ENCODE measurements around the gene FER.
"Not testable (repeated sequence)": the region's sequence is repeated elsewhere in the genome, so short reads cannot be mapped to it uniquely, and the experiment has no call there.

The FER gene

DNA sequence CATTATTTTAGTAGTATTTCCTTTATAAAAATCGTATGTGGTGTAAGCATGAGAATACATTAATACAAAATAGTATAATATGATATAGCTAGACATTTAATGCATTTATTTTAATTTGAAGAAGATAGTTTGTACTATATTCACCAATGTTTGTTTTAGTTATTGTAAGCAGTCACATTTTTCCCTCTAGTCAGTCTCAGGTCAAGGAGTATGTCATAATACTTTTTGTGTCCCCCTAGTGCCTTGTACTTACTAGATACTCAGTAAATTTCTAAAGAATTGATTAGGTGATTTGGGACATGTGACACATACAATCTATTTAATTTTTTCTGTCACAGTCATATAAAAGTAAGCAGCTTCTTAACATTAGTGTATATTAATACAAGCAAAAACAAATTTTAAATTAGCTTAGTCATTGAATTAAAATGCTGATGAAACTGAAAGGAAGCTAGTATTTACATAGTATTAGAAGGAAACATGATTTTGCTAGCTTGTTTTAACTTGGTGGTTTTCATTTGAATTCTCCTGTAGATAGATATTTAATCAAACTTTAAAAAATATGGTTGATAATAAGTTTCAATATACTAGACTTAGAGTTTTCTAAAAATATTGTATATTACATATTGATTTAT is 242.2 kb downstream of the FER start:
- no peak for DNase-seq

DNA sequence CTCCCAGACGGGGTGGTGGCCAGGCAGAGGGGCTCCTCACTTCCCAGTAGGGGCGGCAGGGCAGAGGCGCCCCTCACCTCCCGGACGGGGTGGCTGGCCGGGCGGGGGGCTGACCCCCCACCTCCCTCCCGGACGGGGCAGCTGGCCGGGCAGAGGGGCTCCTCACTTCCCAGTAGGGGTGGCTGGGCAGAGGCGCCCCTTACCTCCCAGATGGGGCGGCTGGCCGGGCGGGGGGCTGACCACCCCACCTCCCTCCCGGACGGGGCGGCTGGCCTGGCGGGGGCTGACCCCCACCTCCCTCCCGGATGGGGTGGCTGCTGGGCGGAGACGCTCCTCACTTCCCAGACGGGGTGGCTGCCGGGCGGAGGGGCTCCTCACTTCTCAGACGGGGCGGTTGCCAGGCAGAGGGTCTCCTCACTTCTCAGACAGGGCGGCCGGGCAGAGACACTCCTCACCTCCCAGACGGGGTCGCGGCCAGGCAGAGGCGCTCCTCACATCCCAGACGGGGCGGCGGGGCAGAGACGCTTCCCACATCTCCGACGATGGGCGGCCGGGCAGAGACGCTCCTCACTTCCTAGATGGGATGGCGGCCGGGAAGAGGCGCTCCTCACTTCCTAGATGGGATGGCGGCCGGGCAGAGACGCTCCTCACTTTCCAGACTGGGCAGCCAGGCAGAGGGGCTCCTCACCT is 244.8 kb downstream of the FER start:
- not testable (repeated sequence) for DNase-seq

DNA sequence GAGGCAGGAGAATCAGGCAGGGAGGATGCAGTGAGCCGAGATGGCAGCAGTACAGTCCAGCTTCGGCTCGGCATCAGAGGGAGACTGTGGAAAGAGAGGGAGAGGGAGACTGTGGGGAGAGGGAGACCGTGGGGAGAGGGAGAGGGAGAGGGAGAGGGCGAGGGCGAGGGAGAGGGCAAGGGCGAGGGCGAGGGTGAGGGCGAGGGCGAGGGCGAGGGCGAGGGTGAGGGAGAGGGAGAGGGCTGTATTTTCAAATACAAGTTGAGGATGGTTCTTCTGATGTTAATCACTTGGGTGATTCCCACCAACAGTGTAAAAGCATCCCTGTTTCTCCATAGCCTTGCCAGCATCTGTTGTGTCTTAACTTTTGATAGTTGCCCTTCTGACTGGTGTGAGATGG is 245.7 kb downstream of the FER start:
- not testable (repeated sequence) for DNase-seq

DNA sequence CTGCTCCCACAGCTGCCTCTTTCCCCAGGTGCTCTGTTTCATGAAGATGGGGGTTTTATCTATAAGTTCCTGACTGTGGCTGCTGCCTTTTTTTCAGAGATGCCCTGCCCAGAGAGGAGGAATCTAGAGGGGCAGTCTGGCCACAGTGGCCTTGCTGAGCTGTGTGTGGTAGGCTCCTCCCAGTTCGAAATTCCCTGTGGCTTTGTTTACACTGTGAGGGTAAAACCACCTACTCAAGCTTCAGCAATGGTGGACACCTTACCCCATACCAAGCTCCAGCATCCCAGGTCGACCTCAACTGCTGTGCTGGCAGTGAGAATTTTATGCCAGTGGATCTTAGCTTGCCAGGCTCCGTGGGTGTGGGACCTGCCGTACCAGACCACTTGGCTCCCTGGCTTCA is 250.0 kb downstream of the FER start:
- no peak for DNase-seq

DNA sequence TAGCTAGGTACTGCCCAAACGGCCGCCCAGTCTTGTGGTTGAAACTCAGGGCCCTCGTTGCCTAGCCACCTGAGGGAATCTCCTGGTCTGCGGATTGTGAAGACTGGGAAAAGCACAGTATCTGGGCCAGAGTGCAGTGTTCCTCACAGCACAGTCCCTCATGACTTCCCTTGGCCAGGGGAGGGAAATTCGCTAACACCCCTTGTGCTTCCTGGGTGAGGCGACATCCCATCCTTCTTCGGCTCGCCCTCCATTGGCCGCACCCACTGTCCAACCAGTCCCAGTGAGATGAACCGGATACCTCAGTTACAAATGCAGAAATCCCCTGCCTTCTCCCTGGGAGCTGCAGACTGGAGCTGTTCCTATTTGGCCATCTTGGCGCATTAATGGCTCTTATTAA is 250.5 kb downstream of the FER start:
- DNase-seq: no peak

DNA sequence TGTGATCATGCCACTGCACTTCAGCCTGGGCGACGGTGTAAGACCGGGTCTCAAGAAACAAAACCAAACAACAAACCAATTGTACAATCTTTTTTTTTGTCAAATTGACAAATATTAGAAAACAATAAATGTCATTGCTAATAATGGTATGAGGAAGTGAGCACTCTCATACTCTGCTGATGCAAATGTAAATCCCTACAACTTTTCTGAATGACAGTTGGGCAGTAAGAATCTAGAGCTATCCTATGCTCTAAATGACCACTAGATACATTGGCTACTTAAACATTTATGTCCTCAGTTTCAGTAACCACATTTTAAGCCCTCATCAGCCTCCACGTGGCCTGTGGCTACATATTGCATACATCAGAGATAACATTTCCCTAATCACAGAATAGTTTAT is 256.2 kb downstream of the FER start:
- DNase-seq: no peak

DNA sequence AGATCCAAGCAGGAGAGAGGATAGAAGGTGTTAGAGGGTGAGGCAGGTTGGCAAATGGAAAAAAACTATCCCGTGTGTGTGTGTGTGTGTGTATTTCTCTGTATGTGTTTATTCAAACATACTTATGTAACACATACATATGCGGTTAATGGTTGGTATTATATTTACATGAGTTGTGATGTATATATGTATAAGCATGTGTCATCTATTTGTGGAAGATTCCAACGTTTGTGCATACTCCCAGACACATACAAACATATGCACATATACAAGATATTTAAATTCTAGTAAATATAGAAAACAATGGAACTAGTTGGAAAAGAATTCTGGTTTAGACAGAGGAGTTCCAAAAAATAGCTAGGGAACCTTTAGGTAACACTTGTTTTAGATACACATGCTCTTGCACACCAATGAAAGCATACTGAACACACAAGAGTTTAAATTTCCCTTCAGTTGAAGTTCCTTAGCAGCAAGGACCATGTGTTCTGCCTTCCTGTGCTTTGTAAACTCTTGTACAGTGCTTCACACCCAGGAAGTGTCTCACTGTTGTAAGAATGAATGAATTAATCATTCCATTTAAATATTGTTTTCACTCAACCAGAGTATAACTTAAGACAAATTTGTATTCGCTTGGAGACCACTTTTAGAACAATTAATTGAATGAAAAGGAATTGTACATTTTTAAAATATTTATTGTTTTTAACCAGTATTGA is 257.8 kb downstream of the FER start:
- DNase-seq: no peak

DNA sequence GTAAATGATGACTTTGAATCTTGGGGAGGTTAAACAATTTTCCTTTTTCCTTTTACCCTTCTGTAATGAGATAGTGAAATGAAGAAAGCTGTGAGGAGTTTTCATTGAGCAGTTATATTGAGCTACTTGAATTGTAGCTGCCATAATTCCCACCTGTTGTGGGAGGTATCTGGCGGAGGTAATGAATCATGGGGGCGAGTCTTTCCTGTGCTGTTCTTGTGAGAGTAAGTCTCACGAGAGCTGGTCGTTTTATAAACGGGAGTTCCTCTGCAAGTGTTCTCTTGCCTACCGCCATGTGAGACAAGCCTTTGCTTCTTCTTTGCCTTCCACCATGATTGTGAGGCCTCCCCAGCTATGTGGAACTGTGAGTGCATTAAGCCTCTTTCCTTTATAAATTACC is 258.4 kb downstream of the FER start:
- no peak for DNase-seq

DNA sequence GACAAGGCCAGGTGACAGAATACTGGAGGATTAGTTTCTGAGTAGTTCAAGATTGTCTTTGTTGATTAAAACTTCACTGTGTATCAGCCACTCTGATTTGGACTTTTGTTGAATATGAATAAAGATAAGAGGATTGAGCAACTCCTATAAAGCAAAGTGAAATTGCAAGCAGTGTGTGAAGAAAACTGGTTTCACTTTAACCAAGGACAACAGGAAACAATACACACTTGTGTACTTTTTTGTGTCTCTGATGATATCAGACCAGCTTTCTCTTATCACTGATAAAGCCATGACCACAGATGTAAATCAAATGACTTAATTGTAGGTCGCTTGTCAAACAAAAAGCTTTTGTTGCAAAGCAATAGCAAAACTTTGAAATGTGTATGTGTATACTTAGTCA is 268.6 kb downstream of the FER start:
- DNase-seq: no peak

DNA sequence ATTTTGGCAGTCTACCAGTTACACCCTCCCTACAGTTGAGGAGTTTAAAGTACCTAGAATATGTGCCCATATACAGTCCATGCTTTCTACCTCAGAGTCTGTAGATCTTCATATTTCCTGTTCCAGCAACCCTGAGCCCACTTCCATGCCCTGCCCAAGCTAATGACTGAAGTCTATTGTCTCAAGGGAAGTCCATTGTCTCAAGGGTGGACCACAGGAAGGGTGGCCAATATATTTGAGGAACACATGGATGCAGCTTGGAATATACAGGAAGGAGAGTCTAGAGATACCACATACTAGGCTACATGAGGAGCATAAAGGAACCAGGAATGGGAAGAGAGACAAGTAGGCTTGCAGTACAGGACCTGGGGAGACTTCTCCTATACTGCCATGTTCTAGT is 274.4 kb downstream of the FER start:
- no peak for DNase-seq

DNA sequence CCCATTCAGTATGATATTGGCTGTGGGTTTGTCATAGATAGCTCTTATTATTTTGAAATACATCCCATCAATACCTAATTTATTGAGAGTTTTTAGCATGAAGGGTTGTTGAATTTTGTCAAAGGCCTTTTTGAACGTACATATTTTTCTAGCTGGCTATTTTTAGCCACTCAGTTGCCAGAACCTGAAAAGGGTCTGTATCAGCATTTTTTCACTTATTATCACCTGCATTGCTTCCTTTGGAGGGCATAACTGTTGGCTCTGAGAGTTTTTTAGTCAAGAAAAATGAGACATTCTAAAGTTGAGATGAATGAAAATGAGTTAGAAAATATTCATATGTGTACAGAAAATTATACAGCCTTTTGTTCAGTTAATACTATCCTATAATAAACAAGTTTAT is 278.0 kb downstream of the FER start:
- DNase-seq: not testable (repeated sequence)

DNA sequence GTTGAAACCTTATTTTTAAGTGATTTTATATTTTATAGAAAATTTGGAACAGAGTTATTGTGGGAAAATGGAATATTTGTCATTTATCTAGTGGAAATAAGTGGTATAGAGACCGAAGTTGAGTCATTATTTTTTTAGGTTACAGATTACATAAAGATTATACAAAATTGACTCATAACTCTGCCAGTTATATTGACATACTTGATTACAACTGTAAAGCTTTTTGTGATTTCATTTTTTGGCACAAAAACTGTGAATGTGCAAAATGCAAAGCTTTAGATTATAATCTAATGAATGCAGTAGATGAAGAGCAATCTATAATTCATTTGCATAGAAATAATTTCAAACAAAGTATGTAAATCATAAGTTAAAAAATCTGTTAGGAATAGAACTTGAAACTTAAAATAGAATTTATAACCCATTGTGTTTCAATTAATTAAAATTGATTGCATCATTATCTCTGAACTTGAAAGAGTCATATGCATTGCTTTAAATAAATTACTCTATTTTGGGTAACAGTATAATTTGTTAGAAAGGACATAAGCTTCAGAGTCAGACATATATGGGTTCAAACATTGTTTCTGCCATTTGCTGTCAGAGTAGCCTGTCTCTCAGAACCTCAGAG is 280.4 kb downstream of the FER start:
- DNase-seq: no peak

DNA sequence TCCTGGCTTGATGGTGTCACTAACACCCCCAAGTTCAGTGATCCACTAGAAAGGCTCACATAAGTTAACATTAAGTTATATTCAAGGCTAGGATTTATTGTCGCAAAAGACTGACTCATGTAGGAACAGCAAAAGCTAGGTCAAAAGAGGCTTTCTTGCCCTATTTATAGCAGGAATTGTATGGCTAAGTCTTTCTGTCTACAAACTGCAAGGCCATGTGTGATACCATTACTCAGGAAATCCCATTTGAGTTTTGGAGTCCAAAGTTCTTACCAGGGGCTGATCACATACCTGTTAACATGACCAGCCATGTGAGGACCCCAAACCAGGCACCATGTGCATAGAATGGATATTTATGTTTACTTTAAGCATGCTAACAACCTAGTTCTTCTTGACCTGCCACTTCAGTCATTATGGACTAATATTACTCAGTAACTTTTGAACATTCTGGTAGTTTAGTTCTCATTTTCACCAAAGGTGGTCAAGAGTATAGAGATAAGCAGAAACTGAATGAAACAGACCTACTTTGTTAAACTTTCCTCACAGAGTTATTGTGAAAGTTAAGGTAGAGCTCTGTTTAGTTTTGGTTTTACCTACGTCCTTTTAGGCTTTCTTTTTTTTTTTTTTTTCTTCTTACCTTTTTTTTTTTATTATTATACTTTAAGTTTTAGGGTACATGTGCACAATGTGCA is 281.1 kb downstream of the FER start:
- no peak for DNase-seq

DNA sequence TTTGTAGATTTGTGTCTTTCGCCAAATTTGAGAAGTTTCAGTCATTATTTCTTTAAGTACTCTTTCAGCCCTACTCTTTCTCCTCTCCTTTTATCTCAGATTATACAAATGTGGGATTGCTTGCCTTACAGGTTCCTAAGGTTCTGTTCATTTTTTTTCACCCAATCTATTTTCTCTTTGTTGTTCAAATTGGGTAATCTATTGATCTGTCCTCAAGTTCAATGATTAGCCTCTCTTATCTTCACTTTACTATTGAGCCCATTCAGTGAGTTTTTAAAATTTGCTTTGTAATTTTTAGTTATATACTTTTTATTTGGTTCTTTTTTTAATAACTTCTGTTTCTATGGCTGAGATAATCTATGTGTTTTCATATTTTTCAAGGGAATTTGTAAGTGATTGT is 282.1 kb downstream of the FER start:
- DNase-seq: no peak

DNA sequence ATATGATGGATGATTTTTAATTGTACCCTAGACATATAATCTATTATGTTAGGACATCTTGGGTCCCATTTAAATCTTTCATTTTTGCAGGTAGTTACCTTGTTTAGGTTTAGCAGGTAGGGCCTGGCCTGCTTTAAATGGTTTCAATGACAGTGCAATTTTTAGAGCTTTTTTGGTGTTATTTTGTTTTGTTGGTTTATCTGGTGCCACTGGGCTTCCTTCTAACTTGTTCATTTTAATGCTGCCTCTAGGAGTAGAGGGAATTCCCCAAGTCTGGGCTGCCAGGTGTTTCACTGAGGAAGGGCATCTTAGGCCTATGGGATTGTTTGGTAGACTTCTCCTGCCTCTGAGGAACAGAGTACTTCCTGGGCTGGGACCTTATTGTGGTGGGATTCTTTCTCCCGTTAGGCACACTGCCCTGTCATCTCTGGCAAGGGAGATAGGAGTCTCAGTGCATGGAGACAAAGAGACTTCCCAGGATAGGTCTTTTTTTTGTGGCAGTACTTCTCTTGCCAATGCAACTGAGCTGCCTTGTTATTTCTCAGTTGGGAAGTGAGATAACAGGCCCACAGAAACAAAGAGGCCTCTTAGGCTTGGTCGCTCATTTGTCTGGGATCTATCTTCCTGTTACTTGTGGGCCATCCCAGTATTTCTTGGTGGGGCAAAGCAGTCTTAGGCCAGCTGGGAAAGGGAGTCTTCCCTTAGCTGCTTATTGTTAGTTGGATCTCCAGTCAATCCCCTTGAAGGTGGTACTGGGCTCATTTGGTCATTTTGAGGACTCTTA is 282.9 kb downstream of the FER start:
- DNase-seq: no peak

DNA sequence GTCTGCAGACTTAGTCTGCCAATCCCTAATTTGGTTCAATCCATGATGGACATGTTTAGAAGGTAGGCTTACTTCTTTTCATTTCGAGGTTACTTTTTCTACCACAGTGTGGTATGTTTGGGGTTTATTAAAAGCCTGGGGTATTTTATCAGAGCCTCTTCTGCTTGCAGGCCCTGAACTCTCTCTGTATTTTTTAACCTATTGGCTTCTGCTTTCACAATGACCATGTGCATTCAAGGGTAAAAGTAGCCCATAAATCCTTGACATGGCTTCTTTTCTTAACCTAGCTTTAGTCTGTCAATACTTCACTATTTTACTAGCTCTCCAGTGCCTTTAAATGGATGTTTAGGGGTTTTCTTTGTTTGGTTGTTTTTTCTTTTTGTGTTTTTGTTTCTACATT is 286.6 kb downstream of the FER start:
- DNase-seq: no peak

DNA sequence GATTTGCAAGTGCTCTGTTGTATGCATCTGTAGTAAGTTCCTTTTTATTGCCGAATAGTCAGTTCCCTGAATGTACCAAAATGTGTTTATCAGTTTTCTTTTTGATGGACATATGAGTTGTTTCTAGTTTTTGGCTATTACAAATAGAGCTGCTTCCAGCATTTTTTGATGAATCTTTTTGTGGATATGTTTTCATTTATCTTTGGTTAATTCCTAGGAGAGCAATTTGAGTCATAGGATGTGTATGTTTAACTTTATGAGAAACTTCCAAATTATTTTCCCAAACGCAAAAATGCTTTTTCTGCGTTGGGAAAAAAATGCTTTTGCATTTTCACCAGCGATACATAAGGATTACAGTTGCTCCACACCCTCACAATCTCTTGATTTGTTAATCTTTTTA is 287.7 kb downstream of the FER start:
- DNase-seq: no peak

DNA sequence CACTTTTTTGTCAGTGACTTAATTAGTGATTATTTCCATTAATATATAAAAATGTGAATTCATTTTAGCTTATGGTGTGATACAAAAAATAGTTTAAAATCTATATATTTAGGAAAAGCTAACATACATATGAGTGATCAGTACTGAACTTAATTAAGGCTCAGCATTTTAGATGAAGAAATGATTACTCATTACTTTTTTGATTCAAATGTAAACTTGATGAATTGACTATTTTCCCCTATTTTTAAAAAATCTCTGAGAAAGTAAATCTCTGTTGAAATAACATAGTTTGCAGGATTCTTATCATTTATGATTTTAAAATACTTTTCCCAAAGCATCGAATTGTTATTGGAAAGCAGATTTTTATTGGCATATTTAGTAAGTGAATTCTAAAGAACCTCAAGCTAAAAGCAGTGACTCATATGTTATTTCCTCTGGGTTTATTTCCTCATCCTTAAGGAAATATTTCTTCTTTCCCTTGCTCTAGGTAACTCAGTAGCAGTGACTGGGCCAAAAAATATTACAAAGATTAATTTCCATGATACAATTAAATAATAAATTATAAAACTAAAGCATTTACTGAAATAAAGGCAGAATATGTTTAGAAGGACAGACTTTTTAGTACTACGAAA is 290.6 kb downstream of the FER start:
- DNase-seq: no peak

DNA sequence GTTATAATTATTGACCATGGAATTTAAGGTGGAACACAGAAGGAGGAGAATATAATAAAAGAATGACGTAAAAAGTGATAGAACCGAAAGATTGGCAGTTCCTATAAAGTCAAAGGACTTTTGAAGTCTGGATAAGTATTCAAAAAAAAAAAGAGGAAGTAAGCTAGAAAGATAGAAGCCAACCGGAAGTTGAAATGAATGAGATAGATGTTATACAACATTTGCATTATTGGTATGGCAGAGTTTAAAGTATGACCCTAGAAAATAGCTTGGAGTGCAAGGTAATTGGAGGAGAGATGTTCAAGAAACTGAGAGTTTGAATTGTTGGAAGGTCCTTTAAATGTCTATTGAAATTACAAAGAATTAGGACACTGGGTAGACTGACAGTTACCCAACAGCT is 293.6 kb downstream of the FER start:
- DNase-seq: no peak

DNA sequence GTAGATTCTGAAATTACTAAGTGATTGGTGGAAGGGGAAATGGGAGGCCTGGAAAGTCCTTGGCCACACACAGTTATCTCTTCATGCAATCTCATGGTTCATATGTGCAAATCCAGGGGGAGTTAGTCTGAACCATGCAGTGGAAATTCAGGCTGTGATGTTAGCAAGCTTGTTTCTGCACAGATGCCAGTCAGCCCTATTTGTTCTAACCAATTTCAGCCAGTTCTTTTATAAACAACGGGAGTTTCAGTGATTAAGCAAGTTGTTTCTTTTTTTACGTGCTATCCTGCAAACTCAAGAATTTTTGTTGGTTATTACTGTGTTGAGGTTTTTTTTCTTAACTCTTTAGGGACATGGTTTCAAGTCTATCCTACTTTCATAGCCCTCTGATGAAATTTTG is 298.0 kb downstream of the FER start:
- no peak for DNase-seq

DNA sequence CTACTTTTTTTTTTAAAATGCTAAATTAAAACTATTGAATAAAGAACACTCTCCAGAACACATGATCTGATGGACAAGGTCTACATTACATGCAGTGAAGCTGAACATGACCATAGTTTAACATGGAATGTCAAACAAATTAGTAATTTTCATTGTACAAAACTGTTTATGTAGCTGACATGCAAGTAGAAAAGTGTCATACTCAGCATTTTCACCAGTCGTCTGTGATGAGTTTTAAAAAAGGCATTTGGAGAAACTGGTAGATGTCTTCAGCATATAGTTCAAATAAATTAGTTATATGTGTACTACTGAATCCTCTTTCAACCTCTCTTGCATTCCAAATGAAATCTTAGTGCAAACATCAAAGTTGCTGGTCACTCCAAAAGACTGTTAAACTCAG is 301.9 kb downstream of the FER start:
- DNase-seq: no peak

DNA sequence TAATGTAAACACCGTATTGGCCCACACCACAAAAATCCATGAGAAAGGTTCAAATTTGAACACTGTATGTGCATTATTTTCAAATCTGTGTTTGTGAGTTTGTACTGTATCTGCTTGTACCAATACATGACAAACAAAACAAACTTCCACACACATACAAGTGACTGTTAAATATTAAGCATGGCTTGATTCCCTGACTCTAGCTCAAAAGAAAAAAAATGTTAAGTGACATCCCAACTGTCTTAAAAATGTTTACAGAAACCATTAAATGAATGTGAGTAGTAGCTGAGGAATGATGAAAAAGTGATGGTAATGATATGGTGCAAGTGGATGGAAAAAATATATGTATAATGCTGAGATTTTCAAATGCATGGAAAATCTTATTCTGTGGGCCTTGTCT is 302.6 kb downstream of the FER start:
- not testable (repeated sequence) for DNase-seq

All from activated T-cell treated with anti-CD3 and anti-CD28 coated beads, Interleukin-2, amount 50 U/mL, for 1 hour (primary cell).